ENCODE measurements around the gene POU5F1. TPM values are rescaled to one million over a fixed set of nuclear protein-coding genes. Genes with fewer than 3 reads are reported as not detected.

POU5F1 gene
- total and polyA plus RNA-seq, 9 of the 15 experiments (the other 6 are each of a cell fraction or from before 2014, with no cell fraction given) = 0.06 to 2.0 (median 0.10) TPM; not detected in 6

- no peak for TF ChIP-seq YY1 (IDR thresholded peaks at IDR 0.05; ENCODE audit: borderline replicate concordance in 1 of 3, control insufficient read depth in 1 of 3, extremely low read depth in 1 of 3, insufficient read depth in 3 of 3, insufficient read length in 1 of 3, insufficient replicate concordance in 2 of 3, low read depth in 1 of 3, low read length in 2 of 3)
- peak; percentile 21 to 42; a peak in 1 of 4 replicates for TF ChIP-seq NRF1 (conservative IDR thresholded peaks at IDR 0.05 in 1 of 2, IDR thresholded peaks at IDR 0.05 in 1 of 2)
- TF ChIP-seq POLR2AphosphoS5 (IDR thresholded peaks at IDR 0.05; ENCODE audit: control insufficient read depth, insufficient read depth, low read depth, low read length) = no peak
- no peak for TF ChIP-seq ZNF551 (CRISPR knock-in tag; IDR thresholded peaks at IDR 0.05)
- 0 out of 2 replicates have a peak, but pooled peaks have one; percentile 35 for TF ChIP-seq PHB (CRISPR knock-in tag; IDR thresholded peaks at IDR 0.05)
These were observed 1.2 kb downstream of the POU5F1 start (continued) for GRCh38 chr6:31169123-31169857.

GRCh38 chr6:31168606-31169005, 1.9 kb downstream of the POU5F1 start:
- Histone ChIP-seq H3K36me3 (ENCODE audit: control insufficient read depth, insufficient read depth, low read length) (no peaks in the 10 kb centered on the region), H3K4me3 (no peak overlapping the region), H4K20me1 (replicated peaks; ENCODE audit: control insufficient read depth, insufficient read depth, low read length) (no peaks in the 10 kb centered on the region), H3K79me2 (ENCODE audit: control insufficient read depth, insufficient read depth, low read length) (no peaks in the 10 kb centered on the region), H3K4me1 (replicated peaks in 1 of 2; ENCODE audit: control insufficient read depth in 2 of 2, insufficient read depth in 2 of 2, low read length in 2 of 2) (peaks cover 17 to 25% of the 10 kb centered on the region in 2 experiments), H3K9me3 (replicated peaks; ENCODE audit: control insufficient read depth, insufficient read depth, low read depth, low read length) (no peaks in the 10 kb centered on the region), H3K9ac (ENCODE audit: insufficient read depth in 1 of 2, low read depth in 2 of 2, low read length in 2 of 2) (no peak overlapping the region), H3K27me3 (ENCODE audit: control insufficient read depth in 2 of 2, insufficient read depth in 2 of 2, low read length in 2 of 2) (no peaks in the 10 kb centered on the region), H2AFZ (ENCODE audit: low read depth, low read length) (0 out of 2 replicates have a peak overlapping the region, but pooled peaks have one; percentile 64), H3K27ac (ENCODE audit: extremely low read depth, low read depth, low read length) (no peak overlapping the region), H3K9me1 (ENCODE audit: control insufficient read depth, insufficient read depth, low read length) (no peaks in the 10 kb centered on the region), H3K4me2 (ENCODE audit: insufficient read depth, low read length) (no peak overlapping the region)
- no TSS peak for BruUV-seq (replicated peaks)
- peak; percentile 56 for FAIRE-seq
- ChIA-PET POLR2A (interaction anchor here (0.6 to 2.0 kb wide), 8 partner anchors 10 to 456 kb away, joined by 3 to 7 read pairs (median 4); partner anchors contain the start of genes MICA and TCF19), CTCF (ENCODE audit: low intra/inter-chr PET ratio) (no interaction called here)
- no peak for DNase-seq (ENCODE audit: extremely low read depth in 1 of 4, low spot score in 3 of 4)
- ATAC-seq = no peak
- 80% methylated on average over 3 of the region's 3 CpGs for WGBS (ENCODE audit: insufficient coverage, low coverage, missing lambda C conversion rate)
- no peak for TF ChIP-seq BCL6 (CRISPR knock-in tag; IDR thresholded peaks at IDR 0.05)
- no peak for TF ChIP-seq ZNF76 (CRISPR knock-in tag; IDR thresholded peaks at IDR 0.05; ENCODE audit: borderline replicate concordance)
- TF ChIP-seq ZFX (CRISPR knock-in tag; IDR thresholded peaks at IDR 0.05) = no peak
- TF ChIP-seq RAD21 (CRISPR knock-in tag; conservative IDR thresholded peaks at IDR 0.05 in 1 of 2, IDR thresholded peaks at IDR 0.05 in 1 of 2) = no peak
- TF ChIP-seq SMAD4 (CRISPR knock-in tag; conservative IDR thresholded peaks at IDR 0.05) = no peak
- no peak for TF ChIP-seq AFF4 (CRISPR knock-in tag; IDR thresholded peaks at IDR 0.05)
- no peak for TF ChIP-seq E2F5 (CRISPR knock-in tag; IDR thresholded peaks at IDR 0.05)
- no peak for TF ChIP-seq NFIX (CRISPR knock-in tag; IDR thresholded peaks at IDR 0.05; ENCODE audit: low read depth)
- intact Hi-C loops (cut with micrococcal nuclease) = no loop called here
- in situ Hi-C loops (cut with MboI) = no loop called here
